ENCODE measurements around the gene CASK. TPM values are rescaled to one million over a fixed set of nuclear protein-coding genes. Genes with fewer than 3 reads are reported as not detected.

The CASK gene, protein sequence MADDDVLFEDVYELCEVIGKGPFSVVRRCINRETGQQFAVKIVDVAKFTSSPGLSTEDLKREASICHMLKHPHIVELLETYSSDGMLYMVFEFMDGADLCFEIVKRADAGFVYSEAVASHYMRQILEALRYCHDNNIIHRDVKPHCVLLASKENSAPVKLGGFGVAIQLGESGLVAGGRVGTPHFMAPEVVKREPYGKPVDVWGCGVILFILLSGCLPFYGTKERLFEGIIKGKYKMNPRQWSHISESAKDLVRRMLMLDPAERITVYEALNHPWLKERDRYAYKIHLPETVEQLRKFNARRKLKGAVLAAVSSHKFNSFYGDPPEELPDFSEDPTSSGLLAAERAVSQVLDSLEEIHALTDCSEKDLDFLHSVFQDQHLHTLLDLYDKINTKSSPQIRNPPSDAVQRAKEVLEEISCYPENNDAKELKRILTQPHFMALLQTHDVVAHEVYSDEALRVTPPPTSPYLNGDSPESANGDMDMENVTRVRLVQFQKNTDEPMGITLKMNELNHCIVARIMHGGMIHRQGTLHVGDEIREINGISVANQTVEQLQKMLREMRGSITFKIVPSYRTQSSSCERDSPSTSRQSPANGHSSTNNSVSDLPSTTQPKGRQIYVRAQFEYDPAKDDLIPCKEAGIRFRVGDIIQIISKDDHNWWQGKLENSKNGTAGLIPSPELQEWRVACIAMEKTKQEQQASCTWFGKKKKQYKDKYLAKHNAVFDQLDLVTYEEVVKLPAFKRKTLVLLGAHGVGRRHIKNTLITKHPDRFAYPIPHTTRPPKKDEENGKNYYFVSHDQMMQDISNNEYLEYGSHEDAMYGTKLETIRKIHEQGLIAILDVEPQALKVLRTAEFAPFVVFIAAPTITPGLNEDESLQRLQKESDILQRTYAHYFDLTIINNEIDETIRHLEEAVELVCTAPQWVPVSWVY
- 10 to 100 TPM; 19.7 to 20.4 TPM for total RNA-seq

DNA sequence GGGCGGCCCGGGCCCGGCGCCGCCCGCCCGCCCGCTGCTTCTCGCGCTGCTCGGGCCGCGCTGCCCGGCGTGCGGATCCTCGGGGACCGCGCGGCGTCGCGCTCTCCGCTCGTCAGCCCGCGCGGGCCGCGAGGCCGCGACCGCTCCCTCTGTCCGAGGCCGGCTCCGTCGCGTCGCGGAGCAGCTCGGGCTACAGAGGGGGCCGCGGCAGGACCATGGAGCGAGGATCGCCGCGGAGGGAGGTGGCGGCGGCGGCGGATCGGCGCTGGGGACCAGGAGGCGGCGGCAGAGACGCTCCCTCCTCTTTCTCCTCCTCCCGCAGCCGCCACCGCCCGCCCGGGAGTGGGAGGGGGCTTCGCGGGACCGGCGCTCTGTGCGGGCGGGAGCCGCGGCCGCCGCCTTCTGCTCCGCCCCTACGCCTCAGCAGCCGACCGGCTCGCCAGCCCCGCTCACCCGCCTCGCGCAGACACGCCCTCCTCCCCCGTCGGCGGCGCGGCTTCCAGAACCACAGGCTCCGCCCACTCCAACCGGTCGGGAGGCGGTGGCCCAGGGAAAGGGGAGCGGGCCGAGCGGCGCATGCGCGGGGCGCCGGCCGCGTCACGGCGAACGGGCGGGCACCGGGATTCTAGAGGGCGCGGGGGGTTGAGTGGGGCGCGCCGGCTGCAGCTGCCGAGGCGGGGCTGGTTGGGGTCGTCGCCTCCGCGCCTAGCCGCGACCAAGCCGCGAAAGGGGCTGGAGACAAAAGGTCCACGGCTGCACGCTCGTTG lies at the start of gene CASK:
Gene CASK, minus strand, starts transcription at position 344 of the 767 bp plus-strand sequence. CDS start 566 bp downstream, outside the sequence.
- WGBS = 0% methylated on average over 3 of the region's 123 CpGs
- no peaks in the 10 kb centered on the region for H3K4me1 ChIP-seq (replicated peaks)
- peak within 1 kb of the TSS; percentile 45 to 51 for H3K4me3 ChIP-seq
- H3K27me3 ChIP-seq (replicated peaks; ENCODE audit: insufficient read depth) = no peaks in the 10 kb centered on the region
- peak within 1 kb of the TSS; percentile 83 to 85 for H3K27ac ChIP-seq
- TF ChIP-seq, protein P1, sequence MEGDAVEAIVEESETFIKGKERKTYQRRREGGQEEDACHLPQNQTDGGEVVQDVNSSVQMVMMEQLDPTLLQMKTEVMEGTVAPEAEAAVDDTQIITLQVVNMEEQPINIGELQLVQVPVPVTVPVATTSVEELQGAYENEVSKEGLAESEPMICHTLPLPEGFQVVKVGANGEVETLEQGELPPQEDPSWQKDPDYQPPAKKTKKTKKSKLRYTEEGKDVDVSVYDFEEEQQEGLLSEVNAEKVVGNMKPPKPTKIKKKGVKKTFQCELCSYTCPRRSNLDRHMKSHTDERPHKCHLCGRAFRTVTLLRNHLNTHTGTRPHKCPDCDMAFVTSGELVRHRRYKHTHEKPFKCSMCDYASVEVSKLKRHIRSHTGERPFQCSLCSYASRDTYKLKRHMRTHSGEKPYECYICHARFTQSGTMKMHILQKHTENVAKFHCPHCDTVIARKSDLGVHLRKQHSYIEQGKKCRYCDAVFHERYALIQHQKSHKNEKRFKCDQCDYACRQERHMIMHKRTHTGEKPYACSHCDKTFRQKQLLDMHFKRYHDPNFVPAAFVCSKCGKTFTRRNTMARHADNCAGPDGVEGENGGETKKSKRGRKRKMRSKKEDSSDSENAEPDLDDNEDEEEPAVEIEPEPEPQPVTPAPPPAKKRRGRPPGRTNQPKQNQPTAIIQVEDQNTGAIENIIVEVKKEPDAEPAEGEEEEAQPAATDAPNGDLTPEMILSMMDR (IDR thresholded peaks at IDR 0.05) = peak in 2 of 4 experiments; percentile 7 to 28
- TF ChIP-seq POLR2A (IDR thresholded peaks at IDR 0.05) (peak; percentile 87), POLR2AphosphoS5 (IDR thresholded peaks at IDR 0.05) (peak; percentile 47)
- no peaks in the 10 kb centered on the region for H3K36me3 ChIP-seq
- DNase-seq (ENCODE audit: low spot score) = peak; percentile 86
- intact Hi-C loops (cut with DNase I) = no loop called here
- H3K9me3 ChIP-seq = no peaks in the 10 kb centered on the region

DNA sequence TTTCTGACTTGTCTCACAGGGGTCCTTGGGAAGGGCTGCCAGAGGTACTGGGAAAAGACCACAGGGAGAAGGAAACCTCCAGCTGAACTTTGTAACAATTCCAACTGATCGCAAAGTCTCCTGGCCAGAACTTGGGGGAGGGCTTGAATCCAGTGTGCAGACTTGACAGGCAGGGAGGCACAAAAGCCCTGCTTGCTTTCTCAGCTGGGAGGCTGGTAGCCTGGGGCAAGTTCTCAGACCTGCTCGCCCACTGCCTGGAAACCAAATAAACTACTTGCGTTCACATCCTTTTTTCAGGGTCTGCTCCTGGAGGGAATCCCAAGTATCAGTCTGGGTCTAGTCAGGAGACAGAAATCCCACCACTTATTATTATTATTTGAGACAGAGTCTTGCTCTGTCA lies 48.0 kb upstream of the CASK start:
- H3K9me3 ChIP-seq = no peaks in the 10 kb centered on the region
- DNase-seq (ENCODE audit: low spot score) = no peak
- intact Hi-C loops (cut with DNase I) = no loop called here
- H3K4me1 ChIP-seq (replicated peaks) = no peaks in the 10 kb centered on the region
- TF ChIP-seq POLR2A (IDR thresholded peaks at IDR 0.05) (no peak), POLR2AphosphoS5 (IDR thresholded peaks at IDR 0.05) (no peak)
- TF ChIP-seq, protein P1 (IDR thresholded peaks at IDR 0.05) = no peak
- H3K27ac ChIP-seq = no peak overlapping the region
- 51% methylated on average over 2 of the region's 3 CpGs for WGBS
- H3K36me3 ChIP-seq = no peaks in the 10 kb centered on the region
- H3K27me3 ChIP-seq (replicated peaks; ENCODE audit: insufficient read depth) = no peaks in the 10 kb centered on the region
- no peak overlapping the region for H3K4me3 ChIP-seq

DNA sequence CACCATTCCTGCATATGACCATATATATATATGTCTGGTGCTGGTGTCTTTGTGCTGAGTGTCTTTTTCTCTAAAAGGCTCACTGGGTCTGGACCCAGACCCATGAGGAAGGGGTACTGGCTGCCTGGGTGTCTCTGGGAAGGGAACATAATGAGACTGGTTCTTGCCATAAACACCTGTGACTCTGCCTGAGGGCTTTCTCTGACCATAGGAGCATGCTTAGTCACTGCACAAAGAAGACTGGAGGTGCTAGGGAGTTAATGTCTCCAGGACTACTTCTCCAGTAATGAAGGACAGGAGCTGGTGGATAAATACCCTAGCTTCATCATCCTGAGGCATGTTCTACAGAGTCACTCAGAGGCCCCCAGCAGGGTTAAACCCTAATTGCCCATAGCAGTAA lies 47.1 kb upstream of the CASK start:
- H3K4me3 ChIP-seq = no peak overlapping the region
- no peaks in the 10 kb centered on the region for H3K9me3 ChIP-seq
- no peaks in the 10 kb centered on the region for H3K36me3 ChIP-seq
- H3K27ac ChIP-seq = no peak overlapping the region
- no peak for DNase-seq (ENCODE audit: low spot score)
- H3K27me3 ChIP-seq (replicated peaks; ENCODE audit: insufficient read depth) = no peaks in the 10 kb centered on the region
- intact Hi-C loops (cut with DNase I) = no loop called here
- TF ChIP-seq, protein P1 (IDR thresholded peaks at IDR 0.05) = no peak
- no peak for TF ChIP-seq POLR2A (IDR thresholded peaks at IDR 0.05)
- no peak for TF ChIP-seq POLR2AphosphoS5 (IDR thresholded peaks at IDR 0.05)
- H3K4me1 ChIP-seq (replicated peaks) = no peaks in the 10 kb centered on the region

DNA sequence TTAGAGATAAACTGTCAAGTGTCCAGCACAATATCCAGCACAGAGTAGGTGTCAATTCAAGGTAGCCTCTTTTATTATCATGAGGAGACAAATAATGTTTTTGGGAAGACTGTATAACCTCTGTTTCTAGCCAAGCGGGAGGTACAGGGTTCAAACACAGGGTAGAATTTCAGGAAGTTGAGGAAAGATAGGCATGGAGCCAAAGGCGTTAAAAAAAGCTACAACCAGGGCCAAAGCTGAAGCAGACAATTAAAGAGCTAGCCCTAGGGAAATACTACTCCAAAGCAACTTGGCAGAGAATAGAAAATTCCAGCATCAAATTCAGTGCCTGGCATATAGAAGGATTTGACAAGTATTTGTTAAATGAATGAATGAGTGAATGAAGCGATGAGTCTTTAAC lies 40.0 kb upstream of the CASK start:
- WGBS = 51% methylated on average over 3 of the region's 3 CpGs
- TF ChIP-seq, protein P1 (IDR thresholded peaks at IDR 0.05) = no peak
- TF ChIP-seq POLR2AphosphoS5 (IDR thresholded peaks at IDR 0.05) = no peak
- no peak for TF ChIP-seq POLR2A (IDR thresholded peaks at IDR 0.05)
- no peaks in the 10 kb centered on the region for H3K4me1 ChIP-seq (replicated peaks)
- H3K27me3 ChIP-seq (replicated peaks; ENCODE audit: insufficient read depth) = no peaks in the 10 kb centered on the region
- DNase-seq (ENCODE audit: low spot score) = no peak
- intact Hi-C loops (cut with DNase I) = no loop called here
- H3K9me3 ChIP-seq = no peaks in the 10 kb centered on the region
- no peak overlapping the region for H3K27ac ChIP-seq
- H3K4me3 ChIP-seq = no peak overlapping the region
- H3K36me3 ChIP-seq = no peaks in the 10 kb centered on the region

Data from prostate gland (tissue), 2 donors.